HEK293 (cell line): ENCODE measurements around the gene RHOBTB3.

Experiments used
- ATF2 ChIP-seq: fragments of 450-650 bp; formaldehyde crosslinking; IDR thresholded peaks from 2 replicates; pipeline ENCODE4 v1.5.1; 2016; ENCODE audit warnings: missing biosample characterization, missing genetic modification characterization, low read depth
- CTCF ChIP-seq: fragments of 450-650 bp; formaldehyde crosslinking; IDR thresholded peaks from 2 replicates; pipeline ENCODE4 v1.5.1; 2016; ENCODE audit warnings: missing biosample characterization, missing genetic modification characterization
- KLF7 ChIP-seq: fragments of 450-650 bp; formaldehyde crosslinking; IDR thresholded peaks from 2 replicates; pipeline ENCODE4 v1.5.1; 2016; ENCODE audit warnings: missing biosample characterization, missing genetic modification characterization, borderline replicate concordance
- MEIS1 ChIP-seq: sonication (generic); formaldehyde crosslinking; IDR thresholded peaks from 2 replicates; pipeline ENCODE4 v1.8.1; 2022; ENCODE audit warnings: missing genetic modification reagents, mild to moderate bottlenecking, borderline replicate concordance
- PRDM4 ChIP-seq: fragments of 450-650 bp; formaldehyde crosslinking; IDR thresholded peaks from 2 replicates; pipeline ENCODE4 v1.5.1; 2017; ENCODE audit warnings: missing biosample characterization, missing genetic modification characterization
- TCF7L2 ChIP-seq: IDR thresholded peaks from 2 replicates; pipeline ENCODE4 v1.6.1; 2011; ENCODE audit warnings: low read depth, mild to moderate bottlenecking, inconsistent platforms, low read length, moderate library complexity, borderline replicate concordance
- ZBTB49 ChIP-seq: fragments of 450-650 bp; formaldehyde crosslinking; IDR thresholded peaks from 2 replicates; pipeline ENCODE4 v1.5.1; 2016; ENCODE audit warnings: missing biosample characterization, missing genetic modification characterization, low read depth
- ZBTB7A ChIP-seq: fragments of 450-650 bp; formaldehyde crosslinking; IDR thresholded peaks from 2 replicates; pipeline ENCODE4 v1.5.1; 2016; ENCODE audit warnings: low read depth, missing biosample characterization, missing genetic modification characterization
- ZFHX2 ChIP-seq: fragments of 450-650 bp; formaldehyde crosslinking; conservative IDR thresholded peaks from 2 replicates; pipeline ENCODE4 v1.5.1; 2016; ENCODE audit warnings: missing biosample characterization, missing genetic modification characterization
- ZNF311 ChIP-seq: fragments of 450-650 bp; formaldehyde crosslinking; IDR thresholded peaks from 2 replicates; pipeline ENCODE4 v1.5.1; 2017; ENCODE audit warnings: missing biosample characterization, missing genetic modification characterization, borderline replicate concordance
- ZNF501 ChIP-seq: fragments of 450-650 bp; formaldehyde crosslinking; IDR thresholded peaks from 2 replicates; pipeline ENCODE4 v1.5.1; 2016; ENCODE audit warnings: missing biosample characterization, missing genetic modification characterization
- ZSCAN23 ChIP-seq: fragments of 450-650 bp; formaldehyde crosslinking; IDR thresholded peaks from 2 replicates; pipeline ENCODE4 v1.5.1; 2016; ENCODE audit warnings: missing biosample characterization, missing genetic modification characterization

- TF ChIP-seq ZSCAN23 (tag by site-specific recombination) (no peak), ZNF501 (tag by site-specific recombination) (no peak), CTCF (no peak), TCF7L2 (no peak), ATF2 (tag by site-specific recombination) (no peak), MEIS1 (no peak), ZBTB49 (no peak), KLF7 (tag by site-specific recombination) (no peak), PRDM4 (no peak), ZBTB7A (no peak), ZNF311 (tag by site-specific recombination) (no peak), ZFHX2 (no peak)
These were observed 63.0 kb downstream of the RHOBTB3 start for GRCh38 chr5:95794070-95794516.
